SK-N-SH treated with all-trans-retinoic acid at 6 μM for 48 hours (cell line): ENCODE data around the gene RNU1-3.
"Not testable (repeated sequence)": the region's sequence is repeated elsewhere in the genome, so short reads cannot be mapped to it uniquely, and the experiment has no call there.

Experiments used
- BACH2 ChIP-seq: fragments of 250-450 bp; sonication (Bioruptor Pico); IDR thresholded peaks from 2 replicates; pipeline ENCODE4 v1.9.0; 2021; ENCODE audit warnings: mild to moderate bottlenecking, borderline replicate concordance
- CSDC2 ChIP-seq: fragments of 250-450 bp; sonication (Bioruptor Pico); IDR thresholded peaks from 2 replicates; pipeline ENCODE4 v1.5.0; 2020; ENCODE audit warnings: mild to moderate bottlenecking, moderate library complexity
- RARB ChIP-seq: fragments of 250-450 bp; sonication (Bioruptor Pico); IDR thresholded peaks from 2 replicates; pipeline ENCODE4 v1.8.0; 2021; ENCODE audit warnings: mild to moderate bottlenecking, moderate library complexity
- TOX ChIP-seq: fragments of 250-450 bp; sonication (Bioruptor Pico); IDR thresholded peaks from 2 replicates; pipeline ENCODE4 v1.8.0; 2021; ENCODE audit warnings: mild to moderate bottlenecking, moderate library complexity, borderline replicate concordance
- ZC3H10 ChIP-seq: fragments of 250-450 bp; sonication (Bioruptor Pico); IDR thresholded peaks from 2 replicates; pipeline ENCODE4 v1.5.1; 2021; ENCODE audit warnings: mild to moderate bottlenecking, moderate library complexity
- ZFP3 ChIP-seq: fragments of 250-450 bp; sonication (Bioruptor Pico); IDR thresholded peaks from 2 replicates; pipeline ENCODE4 v1.5.0; 2020; ENCODE audit warnings: mild to moderate bottlenecking, moderate library complexity
- ZNF70 ChIP-seq: fragments of 450-650 bp; formaldehyde crosslinking; IDR thresholded peaks from 2 replicates; pipeline ENCODE4 v1.5.0; 2020; ENCODE audit warnings: mild to moderate bottlenecking, moderate library complexity

DNA sequence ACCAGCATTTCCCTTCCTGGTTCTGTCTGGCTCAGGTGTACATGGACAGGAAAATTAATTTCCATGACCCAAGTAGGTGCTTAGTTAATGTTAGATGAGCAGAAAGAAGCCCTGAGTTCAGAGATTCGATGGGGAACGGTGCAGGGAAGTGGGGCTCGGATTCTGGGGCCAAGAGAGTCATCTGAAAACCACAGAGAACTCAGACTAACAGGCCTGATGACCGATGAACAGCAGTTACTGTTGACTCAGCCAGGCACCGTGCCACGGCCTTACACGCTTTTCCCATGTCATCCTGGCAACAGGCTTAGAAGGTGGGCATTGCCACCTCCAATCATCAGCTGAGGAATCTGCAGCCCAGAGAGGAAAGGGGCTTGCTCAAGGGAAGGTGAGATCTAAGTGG is 43.4 kb downstream of the RNU1-3 start:
- not testable (repeated sequence) for TF ChIP-seq RARB, BACH2, ZNF70, ZFP3, TOX, ZC3H10, CSDC2 (CRISPR knock-in tag)
